Ureter (tissue), 1 donor: ENCODE data around the gene MAP3K13. TPM values are rescaled to one million over a fixed set of nuclear protein-coding genes. Genes with fewer than 3 reads are reported as not detected.
"Not testable (repeated sequence)": the region's sequence is repeated elsewhere in the genome, so short reads cannot be mapped to it uniquely, and the experiment has no call there.

Source experiments
- DNase-seq: peaks from one replicate; pipeline ENCODE4 v3.0.0-alpha.2; 2020; ENCODE audit warnings: low spot score
- total RNA-seq: library from RNA; stranded (reverse); gene quantifications from one replicate; pipeline ENCODE4 v1.2.4, GENCODE V29; 2023
- donor health status: DM: yes; HTN: yes; CAD: no.

Gene MAP3K13
- total RNA-seq, 1 donor from 2014 or later: 44.2 TPM

DNA sequence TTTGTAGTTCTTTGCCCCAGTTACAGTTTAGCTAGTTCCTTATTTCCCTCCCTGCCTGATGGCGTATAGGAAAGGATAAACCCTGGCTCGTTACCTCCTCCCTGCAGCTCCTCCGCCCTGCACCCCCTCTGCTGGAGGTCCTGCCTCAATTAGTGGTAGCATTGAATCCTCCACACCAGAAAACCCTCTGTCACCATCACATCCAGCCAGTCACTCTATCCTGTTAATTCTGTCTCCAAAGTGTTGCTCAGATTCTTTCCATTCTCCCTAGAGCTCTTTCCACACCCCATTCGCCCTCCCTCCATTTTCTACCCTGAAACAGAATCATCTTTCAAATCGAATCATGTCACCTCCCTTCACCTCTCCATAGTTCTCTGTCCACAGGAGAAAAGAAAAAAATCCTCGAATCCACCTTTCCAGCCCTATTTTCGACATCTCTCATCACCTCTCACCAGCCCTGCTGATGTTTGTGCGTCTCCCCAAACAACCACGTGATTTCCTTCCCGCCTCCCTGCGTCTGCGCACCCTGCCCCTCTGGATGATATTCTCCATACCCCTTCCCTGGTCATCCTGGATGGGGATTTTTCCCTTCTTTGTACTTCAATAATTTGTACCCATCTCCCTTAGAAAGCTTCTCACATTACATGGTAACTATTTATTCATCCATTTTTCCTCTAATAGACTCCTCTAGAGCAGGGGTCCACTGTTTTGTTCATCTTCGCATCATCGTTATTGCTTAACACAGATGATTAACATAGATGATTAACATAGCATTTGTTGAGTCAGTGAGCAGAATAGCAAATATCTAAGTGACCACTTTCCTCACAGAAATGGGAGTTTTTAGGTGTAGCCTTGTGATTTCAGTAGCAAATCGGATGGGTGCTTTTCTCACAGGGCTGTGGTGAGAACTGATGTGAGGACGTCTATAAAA lies 37.1 kb downstream of the MAP3K13 start:
- no peak for DNase-seq

- DNase-seq: no peak
Observed at GRCh38 chr3:185400866-185401265, 37.9 kb downstream of the MAP3K13 start.

- no peak for DNase-seq
Observed at GRCh38 chr3:185401319-185401955, 38.5 kb downstream of the MAP3K13 start.

DNA sequence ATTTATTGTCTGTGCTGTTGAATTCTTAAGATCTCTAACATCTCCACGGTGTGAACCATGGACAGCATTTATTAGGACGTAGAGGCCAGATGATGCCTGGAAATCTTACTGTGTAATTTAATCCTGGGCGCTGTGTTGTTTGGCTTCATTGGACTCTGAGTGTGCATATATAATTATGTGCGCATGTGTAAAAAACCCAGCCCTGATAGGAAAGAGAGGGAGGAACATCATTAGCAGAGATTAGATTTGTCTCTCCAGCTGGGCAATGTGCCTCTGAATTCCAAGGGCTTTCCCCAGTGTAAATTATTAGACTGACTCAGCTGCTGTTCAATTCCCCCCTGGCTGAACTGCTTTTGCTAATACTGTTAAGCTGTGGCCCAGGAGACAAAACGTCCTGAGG lies 39.6 kb downstream of the MAP3K13 start:
- no peak for DNase-seq

- DNase-seq: no peak
Observed at GRCh38 chr3:185403002-185403401, 40.1 kb downstream of the MAP3K13 start.

- no peak for DNase-seq
Observed at GRCh38 chr3:185405243-185405642, 42.3 kb downstream of the MAP3K13 start.

GRCh38 chr3:185405664-185406063 lies 42.7 kb downstream of the MAP3K13 start:
- DNase-seq: no peak

GRCh38 chr3:185406121-185406620 lies 43.2 kb downstream of the MAP3K13 start:
- DNase-seq: no peak

DNA sequence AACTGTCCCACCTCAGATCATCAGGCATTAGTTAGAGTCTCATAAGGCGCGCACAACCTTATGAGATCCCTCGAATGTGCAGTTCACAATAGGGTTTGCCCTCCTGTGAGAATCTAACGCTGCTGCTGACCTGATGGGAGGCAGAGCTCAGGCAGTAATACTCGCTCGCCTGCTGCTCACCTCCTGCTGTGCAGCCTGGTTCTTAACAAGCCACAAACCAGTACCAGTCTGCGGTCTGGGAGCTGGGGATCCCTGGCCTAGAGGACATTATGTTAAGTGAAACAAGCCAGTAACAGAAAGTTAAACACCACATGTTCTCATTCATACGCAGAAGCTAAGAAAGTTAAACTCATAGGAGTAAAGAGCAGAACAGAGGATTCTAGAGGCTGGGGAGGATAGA lies 47.0 kb downstream of the MAP3K13 start:
- no peak for DNase-seq

GRCh38 chr3:185411133-185411532 lies 48.2 kb downstream of the MAP3K13 start:
- no peak for DNase-seq

- DNase-seq: no peak
Observed at GRCh38 chr3:185416513-185416912, 53.6 kb downstream of the MAP3K13 start.

DNA sequence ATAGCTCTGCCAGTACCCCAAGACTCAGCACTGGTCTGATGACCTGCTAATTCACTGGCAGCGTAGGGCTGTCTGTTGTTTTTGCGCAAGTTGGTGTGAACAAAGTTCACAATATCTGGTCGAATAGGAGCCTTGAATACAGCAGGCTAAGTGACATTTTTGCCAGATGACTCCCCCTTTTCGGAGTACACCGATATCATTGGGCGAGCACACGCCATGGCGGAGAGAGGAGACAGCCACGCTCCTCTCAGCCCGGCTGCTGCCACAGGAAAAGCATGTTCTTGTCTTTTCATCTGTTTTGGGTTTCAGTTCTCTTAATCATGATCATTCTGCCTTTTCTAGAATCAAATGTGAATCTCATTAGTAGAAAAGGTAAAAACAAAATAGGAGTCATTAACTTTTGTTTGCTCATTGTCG lies 55.6 kb downstream of the MAP3K13 start:
- DNase-seq: not testable (repeated sequence)

GRCh38 chr3:185420762-185421161 lies 57.8 kb downstream of the MAP3K13 start:
- DNase-seq: peak; percentile 67

DNA sequence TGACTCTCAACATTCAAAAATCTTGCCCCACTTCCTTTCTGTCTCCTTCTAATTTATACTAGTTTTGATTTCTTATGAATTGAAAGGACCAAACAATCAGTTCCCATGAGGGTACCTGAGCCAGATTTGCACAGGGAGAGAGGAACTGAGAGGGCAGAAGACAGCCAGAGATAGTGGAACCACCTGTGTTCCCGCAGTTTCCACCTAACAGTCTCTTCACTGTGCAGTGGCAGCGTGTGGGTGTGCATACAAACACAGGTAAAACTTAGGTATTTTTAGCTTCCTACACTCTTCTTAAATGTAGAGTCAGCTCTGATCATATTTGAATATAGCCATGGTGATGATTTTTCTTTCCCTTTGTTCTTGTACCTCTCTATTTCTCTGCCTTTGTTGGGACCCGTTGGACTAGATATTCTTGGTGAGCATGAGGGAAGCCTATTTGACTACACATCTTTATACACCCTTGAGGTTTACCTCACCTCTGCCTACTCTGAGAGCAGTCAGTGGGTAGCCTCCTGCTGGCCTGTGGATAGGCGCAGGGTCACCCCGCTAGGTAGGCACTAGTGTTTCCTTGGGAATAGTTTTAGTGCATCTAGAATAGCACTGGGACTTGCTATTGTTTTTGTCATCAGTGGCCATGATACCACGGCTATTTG lies 58.8 kb downstream of the MAP3K13 start:
- no peak for DNase-seq

DNA sequence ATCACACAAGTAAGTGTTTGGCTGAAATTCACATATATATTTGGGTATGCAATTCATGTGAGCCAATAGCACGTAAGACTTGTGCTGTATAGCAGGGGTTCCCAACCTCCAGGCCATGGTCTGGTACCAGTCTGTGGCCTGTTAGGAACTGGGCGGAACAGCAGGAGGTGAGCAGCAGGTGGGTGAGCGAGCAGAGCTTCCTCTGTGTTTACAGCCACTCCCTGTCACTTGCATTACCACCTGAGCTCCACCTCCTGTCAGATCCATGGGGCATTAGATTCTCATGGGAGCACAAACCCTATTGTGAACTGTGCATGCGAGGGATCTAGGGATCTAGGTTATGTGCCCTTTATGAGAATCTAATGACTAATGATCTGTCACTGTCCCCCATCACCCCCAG lies 59.7 kb downstream of the MAP3K13 start:
- no peak for DNase-seq

GRCh38 chr3:185423178-185423577 lies 60.2 kb downstream of the MAP3K13 start:
- DNase-seq: no peak

DNA sequence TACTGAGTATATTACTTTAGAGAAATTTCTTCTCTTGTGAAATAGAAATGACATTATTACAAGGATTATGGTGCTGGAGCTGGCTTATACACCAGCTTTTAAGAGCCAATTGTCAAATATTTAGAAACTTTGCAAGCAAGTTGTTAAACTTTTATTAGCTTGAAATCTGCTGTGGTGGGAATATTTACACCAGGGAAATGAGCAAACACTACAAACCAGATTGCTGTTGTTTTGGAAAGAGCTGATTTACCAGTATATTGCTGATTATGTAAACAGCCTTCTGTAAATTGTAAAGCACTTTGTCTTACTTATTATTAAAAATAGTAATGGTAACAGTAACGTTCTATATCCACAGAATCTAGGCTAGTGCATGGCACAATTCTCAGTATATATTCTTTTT lies 61.5 kb downstream of the MAP3K13 start:
- no peak for DNase-seq

DNA sequence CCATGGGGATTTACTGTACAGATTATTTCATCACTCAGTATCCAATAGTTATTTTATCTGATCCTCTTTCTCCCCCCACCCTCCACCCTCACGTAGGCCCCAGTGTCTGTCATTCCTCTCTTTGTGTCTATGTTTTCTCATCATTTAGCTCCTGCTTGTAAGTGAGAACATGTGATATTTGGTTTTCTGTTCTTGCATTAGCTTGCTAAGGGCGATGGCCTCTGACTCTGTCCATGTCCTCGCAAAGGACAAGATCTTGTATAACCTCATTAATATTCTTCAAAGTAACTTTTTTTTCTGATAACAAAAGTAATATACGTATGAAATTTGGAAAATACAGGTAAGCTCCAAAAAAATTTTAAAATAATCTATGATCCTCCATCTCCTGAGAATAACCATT lies 67.4 kb downstream of the MAP3K13 start:
- DNase-seq: no peak

GRCh38 chr3:185439745-185440466 lies 77.0 kb downstream of the MAP3K13 start:
- DNase-seq: no peak

DNA sequence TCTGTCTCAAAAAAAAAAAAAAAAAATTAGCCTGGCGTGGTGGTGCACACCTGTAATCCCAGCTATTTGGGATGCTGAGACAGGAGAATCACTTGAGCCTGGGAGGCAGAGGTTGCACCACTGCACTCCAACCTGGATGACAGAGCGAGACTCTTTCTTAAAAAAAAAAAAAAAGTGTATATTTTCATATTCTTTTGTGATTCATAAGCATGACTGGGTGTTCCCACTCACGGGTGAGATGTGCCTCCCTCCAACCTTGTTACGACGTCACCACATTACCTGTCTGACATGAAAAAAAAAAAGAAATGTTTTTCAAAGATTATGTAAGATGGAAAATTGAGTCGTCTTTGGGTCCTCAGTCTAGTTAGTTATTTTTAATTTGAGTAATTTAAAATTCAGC lies 79.1 kb downstream of the MAP3K13 start:
- no peak for DNase-seq

- no peak for DNase-seq
Observed at GRCh38 chr3:185444329-185444728, 81.4 kb downstream of the MAP3K13 start.

- no peak for DNase-seq
Observed at GRCh38 chr3:185448107-185448506, 85.2 kb downstream of the MAP3K13 start.
